WTC11 (cell line): ENCODE measurements around the gene MEIS3. TPM values are rescaled to one million over a fixed set of nuclear protein-coding genes. Genes with fewer than 3 reads are reported as not detected.

ENCODE experiments used
- ATAC-seq: fragments of 200-7000 bp; cut with Tn5 transposase; 2 replicates; pipeline ENCODE4 v1.10.0; 2021; ENCODE audit warnings: mild to moderate bottlenecking, moderate library complexity
- CTCF ChIA-PET: fragments of 300-600 bp; sonication (Branson Sonifier 250); formaldehyde crosslinking; loops from one replicate; lab custom pipeline; 2021; ENCODE audit warnings: antibody characterized with exemption; lab: Charles Lee
- POLR2A ChIA-PET: fragments of 350-600 bp; sonication (Branson Sonifier 250); formaldehyde crosslinking; loops from one replicate; lab custom pipeline; 2021; ENCODE audit warnings: antibody characterized with exemption; lab: Charles Lee
- DNase-seq: peaks from one replicate; pipeline ENCODE4 v3.0.0; 2021; ENCODE audit warnings: low spot score
- H3K27ac Mint-ChIP-seq: 2 replicates; pipeline ENCODE4 v1.8.0; 2021; ENCODE audit warnings: mixed read lengths
- H3K27me3 Mint-ChIP-seq: 2 replicates; pipeline ENCODE4 v1.8.0; 2021; ENCODE audit warnings: low read depth, mild to moderate bottlenecking, moderate library complexity, mixed read lengths
- H3K36me3 Mint-ChIP-seq: 2 replicates; pipeline ENCODE4 v1.8.0; 2021; ENCODE audit warnings: mixed read lengths
- H3K4me1 Mint-ChIP-seq: 2 replicates; pipeline ENCODE4 v1.8.0; 2022; ENCODE audit warnings: mixed read lengths
- H3K4me3 Mint-ChIP-seq: 2 replicates; pipeline ENCODE4 v1.8.0; 2021; ENCODE audit warnings: mild to moderate bottlenecking, moderate library complexity, mixed read lengths
- H3K9me3 Mint-ChIP-seq: 2 replicates; pipeline ENCODE4 v1.8.0; 2021; ENCODE audit warnings: mixed read lengths
- ATF3 ChIP-seq: sonication (generic); formaldehyde crosslinking; conservative IDR thresholded peaks from 2 replicates; pipeline ENCODE4 v1.8.1; 2022; ENCODE audit warnings: mild to moderate bottlenecking, missing genetic modification reagents
- ATF6 ChIP-seq: sonication (generic); formaldehyde crosslinking; IDR thresholded peaks from 2 replicates; pipeline ENCODE4 v1.8.1; 2023; ENCODE audit warnings: mild to moderate bottlenecking, missing genetic modification reagents
- CBFB ChIP-seq: sonication (generic); formaldehyde crosslinking; IDR thresholded peaks from 2 replicates; pipeline ENCODE4 v1.8.1; 2022; ENCODE audit warnings: mild to moderate bottlenecking, low read depth, missing genetic modification reagents
- CREM ChIP-seq: sonication (generic); formaldehyde crosslinking; IDR thresholded peaks from 2 replicates; pipeline ENCODE4 v1.8.1; 2022; ENCODE audit warnings: mild to moderate bottlenecking, missing genetic modification reagents, moderate library complexity
- CTCF ChIP-seq: fragments of 200-600 bp; IDR thresholded peaks from 2 replicates; pipeline ENCODE4 v1.8.0; 2022; ENCODE audit warnings: antibody characterized with exemption
- ELF4 ChIP-seq: sonication (generic); formaldehyde crosslinking; IDR thresholded peaks from 2 replicates; pipeline ENCODE4 v1.8.1; 2022; ENCODE audit warnings: low read depth, mild to moderate bottlenecking, moderate library complexity, missing genetic modification reagents
- EMX1 ChIP-seq: fragments of 250-450 bp; sonication (Bioruptor Pico); IDR thresholded peaks from 2 replicates; pipeline ENCODE4 v1.8.0; 2021; ENCODE audit warnings: mild to moderate bottlenecking
- ETV6 ChIP-seq: sonication (generic); formaldehyde crosslinking; IDR thresholded peaks from 2 replicates; pipeline ENCODE4 v1.8.1; 2022; ENCODE audit warnings: mild to moderate bottlenecking, missing genetic modification reagents
- IRF2 ChIP-seq: sonication (generic); formaldehyde crosslinking; IDR thresholded peaks from 2 replicates; pipeline ENCODE4 v1.8.0; 2022; ENCODE audit warnings: low read depth, missing genetic modification reagents, borderline replicate concordance
- JAZF1 ChIP-seq: fragments of 250-450 bp; sonication (Bioruptor Pico); IDR thresholded peaks from 2 replicates; pipeline ENCODE4 v1.9.0; 2021; ENCODE audit warnings: moderate library complexity, mild to moderate bottlenecking, inconsistent platforms
- JUN ChIP-seq: sonication (generic); formaldehyde crosslinking; IDR thresholded peaks from 2 replicates; pipeline ENCODE4 v1.8.0; 2023; ENCODE audit warnings: mild to moderate bottlenecking, missing genetic modification reagents
- MYBL2 ChIP-seq: sonication (generic); formaldehyde crosslinking; IDR thresholded peaks from 2 replicates; pipeline ENCODE4 v1.8.1; 2023; ENCODE audit warnings: mild to moderate bottlenecking, moderate library complexity, missing genetic modification reagents
- NFATC4 ChIP-seq: fragments of 250-450 bp; sonication (Bioruptor Pico); IDR thresholded peaks from 2 replicates; pipeline ENCODE4 v1.9.0; 2021; ENCODE audit warnings: mild to moderate bottlenecking
- NFE2L1 ChIP-seq: sonication (generic); formaldehyde crosslinking; IDR thresholded peaks from 2 replicates; pipeline ENCODE4 v1.8.1; 2023; ENCODE audit warnings: missing genetic modification reagents
- RORB ChIP-seq: fragments of 250-450 bp; sonication (Bioruptor Pico); IDR thresholded peaks from 2 replicates; pipeline ENCODE4 v1.9.0; 2021; ENCODE audit warnings: mild to moderate bottlenecking
- SMAD4 ChIP-seq: sonication (generic); formaldehyde crosslinking; IDR thresholded peaks from 2 replicates; pipeline ENCODE4 v1.8.0; 2022; ENCODE audit warnings: mild to moderate bottlenecking, missing genetic modification reagents
- TP53 ChIP-seq: sonication (generic); formaldehyde crosslinking; IDR thresholded peaks from 2 replicates; pipeline ENCODE4 v1.8.1; 2023; ENCODE audit warnings: mild to moderate bottlenecking, missing genetic modification reagents
- USF1 ChIP-seq: sonication (generic); formaldehyde crosslinking; IDR thresholded peaks from 2 replicates; pipeline ENCODE4 v1.8.0; 2022; ENCODE audit warnings: mild to moderate bottlenecking, missing genetic modification reagents
- ZNF416 ChIP-seq: fragments of 250-450 bp; sonication (Bioruptor Pico); IDR thresholded peaks from 2 replicates; pipeline ENCODE4 v1.9.0; 2021; ENCODE audit warnings: mild to moderate bottlenecking, inconsistent platforms
- ZNF532 ChIP-seq: fragments of 250-450 bp; sonication (Bioruptor Pico); IDR thresholded peaks from 2 replicates; pipeline ENCODE4 v1.9.0; 2021; ENCODE audit warnings: mild to moderate bottlenecking, borderline replicate concordance
- total RNA-seq: library from RNA; stranded (reverse); gene quantifications from 3 replicates; pipeline ENCODE4 v1.2.3, GENCODE V29; 2021
- TF ChIP-seq, protein P1 (sequence below): sonication (generic); formaldehyde crosslinking; IDR thresholded peaks from 2 replicates; pipeline ENCODE4 v1.8.1; 2023; ENCODE audit warnings: mild to moderate bottlenecking, missing genetic modification reagents, moderate library complexity
- TF ChIP-seq, protein P2 (sequence below): sonication (generic); formaldehyde crosslinking; IDR thresholded peaks from 2 replicates; pipeline ENCODE4 v1.8.1; 2023; ENCODE audit warnings: mild to moderate bottlenecking, missing genetic modification reagents, moderate library complexity
- TF ChIP-seq, protein P3 (sequence below): sonication (generic); formaldehyde crosslinking; IDR thresholded peaks from 2 replicates; pipeline ENCODE4 v1.8.0; 2022; ENCODE audit warnings: mild to moderate bottlenecking, missing genetic modification reagents

Gene MEIS3
- total RNA-seq, 1 experiment from 2014 or later, result 38.5 TPM

DNA sequence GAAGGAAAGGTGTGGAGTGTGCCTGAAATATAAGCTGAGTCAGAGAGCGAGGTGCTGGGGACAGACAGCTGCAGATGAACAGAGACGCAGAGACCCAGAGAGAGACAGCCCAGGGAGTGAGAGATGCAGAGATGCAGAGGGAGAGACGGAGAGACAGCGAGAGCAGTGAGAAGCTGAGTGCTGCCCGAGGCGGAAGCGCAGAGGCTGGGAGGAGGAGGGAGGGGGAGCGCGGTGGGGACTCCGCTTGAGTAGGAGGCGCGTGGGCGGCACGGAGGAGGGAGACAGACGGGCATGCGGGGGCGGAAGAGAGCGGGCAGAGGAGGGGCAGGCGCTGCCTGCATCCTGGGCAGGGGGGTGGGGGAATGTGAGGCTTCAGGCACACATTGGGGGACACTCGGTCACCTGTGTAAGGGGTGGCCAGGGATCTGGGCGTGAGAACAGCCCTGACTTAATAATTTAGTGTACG, 26.6 kb upstream of the MEIS3 start:
- peaks cover 60% of the 10 kb centered on the region for H3K27me3 Mint-ChIP-seq
- peak; percentile 53 for DNase-seq
- H3K9me3 Mint-ChIP-seq, result no peaks in the 10 kb centered on the region
- TF ChIP-seq EMX1, result no peak
- no peak for TF ChIP-seq TP53 (CRISPR knock-in tag)
- TF ChIP-seq CTCF, result no peak
- no peak for TF ChIP-seq ETV6
- TF ChIP-seq USF1 (CRISPR knock-in tag), result no peak
- TF ChIP-seq, protein P1, sequence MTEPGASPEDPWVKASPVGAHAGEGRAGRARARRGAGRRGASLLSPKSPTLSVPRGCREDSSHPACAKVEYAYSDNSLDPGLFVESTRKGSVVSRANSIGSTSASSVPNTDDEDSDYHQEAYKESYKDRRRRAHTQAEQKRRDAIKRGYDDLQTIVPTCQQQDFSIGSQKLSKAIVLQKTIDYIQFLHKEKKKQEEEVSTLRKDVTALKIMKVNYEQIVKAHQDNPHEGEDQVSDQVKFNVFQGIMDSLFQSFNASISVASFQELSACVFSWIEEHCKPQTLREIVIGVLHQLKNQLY (CRISPR knock-in tag), result no peak
- no peak for TF ChIP-seq NFATC4 (CRISPR knock-in tag)
- TF ChIP-seq, protein P2, sequence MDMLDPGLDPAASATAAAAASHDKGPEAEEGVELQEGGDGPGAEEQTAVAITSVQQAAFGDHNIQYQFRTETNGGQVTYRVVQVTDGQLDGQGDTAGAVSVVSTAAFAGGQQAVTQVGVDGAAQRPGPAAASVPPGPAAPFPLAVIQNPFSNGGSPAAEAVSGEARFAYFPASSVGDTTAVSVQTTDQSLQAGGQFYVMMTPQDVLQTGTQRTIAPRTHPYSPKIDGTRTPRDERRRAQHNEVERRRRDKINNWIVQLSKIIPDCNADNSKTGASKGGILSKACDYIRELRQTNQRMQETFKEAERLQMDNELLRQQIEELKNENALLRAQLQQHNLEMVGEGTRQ (CRISPR knock-in tag), result no peak
- H3K4me1 Mint-ChIP-seq, result peaks cover 36% of the 10 kb centered on the region
- H3K4me3 Mint-ChIP-seq, result peak overlapping the region; percentile 79
- no peak for ATAC-seq
- ChIA-PET CTCF (interaction anchor here (0.7 to 6.4 kb wide), 10 partner anchors 9 to 261 kb away, joined by 3 to 98 read pairs (median 4); partner anchors contain the start of genes KPTN and NAPA), POLR2A (interaction anchor here (0.7 kb wide), 1 partner anchor 26 kb away, joined by 3 read pairs; no protein-coding TSS in a partner anchor)
- H3K27ac Mint-ChIP-seq, result no peak overlapping the region
- H3K36me3 Mint-ChIP-seq, result no peaks in the 10 kb centered on the region

GRCh38 chr19:47445527-47445926, 26.2 kb upstream of the MEIS3 start:
- ATAC-seq (no peak), DNase-seq (no peak)
- CTCF ChIA-PET, result interaction anchor here (0.7 to 6.4 kb wide), 9 partner anchors 9 to 262 kb away, joined by 3 to 98 read pairs (median 4); partner anchors contain the start of gene KPTN
- Mint-ChIP-seq H3K9me3 (no peaks in the 10 kb centered on the region), H3K4me1 (peaks cover 36% of the 10 kb centered on the region), H3K36me3 (no peaks in the 10 kb centered on the region), H3K27ac (no peak overlapping the region), H3K4me3 (peak overlapping the region; percentile 79), H3K27me3 (peaks cover 60% of the 10 kb centered on the region)
- POLR2A ChIA-PET, result no interaction called here
- TF ChIP-seq ZNF532 (CRISPR knock-in tag) (no peak), ATF3 (CRISPR knock-in tag) (no peak), ZNF416 (CRISPR knock-in tag) (no peak), ATF6 (no peak), JAZF1 (CRISPR knock-in tag) (no peak), RORB (CRISPR knock-in tag) (no peak), JUN (CRISPR knock-in tag) (no peak), MYBL2 (CRISPR knock-in tag) (no peak), CREM (CRISPR knock-in tag) (no peak), ELF4 (CRISPR knock-in tag) (no peak), CBFB (no peak), NFE2L1 (CRISPR knock-in tag) (no peak), SMAD4 (no peak), TP53 (CRISPR knock-in tag) (no peak), IRF2 (CRISPR knock-in tag) (no peak)
- TF ChIP-seq, protein P3, sequence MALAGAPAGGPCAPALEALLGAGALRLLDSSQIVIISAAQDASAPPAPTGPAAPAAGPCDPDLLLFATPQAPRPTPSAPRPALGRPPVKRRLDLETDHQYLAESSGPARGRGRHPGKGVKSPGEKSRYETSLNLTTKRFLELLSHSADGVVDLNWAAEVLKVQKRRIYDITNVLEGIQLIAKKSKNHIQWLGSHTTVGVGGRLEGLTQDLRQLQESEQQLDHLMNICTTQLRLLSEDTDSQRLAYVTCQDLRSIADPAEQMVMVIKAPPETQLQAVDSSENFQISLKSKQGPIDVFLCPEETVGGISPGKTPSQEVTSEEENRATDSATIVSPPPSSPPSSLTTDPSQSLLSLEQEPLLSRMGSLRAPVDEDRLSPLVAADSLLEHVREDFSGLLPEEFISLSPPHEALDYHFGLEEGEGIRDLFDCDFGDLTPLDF (CRISPR knock-in tag), result no peak
